ENCODE data around the gene LRRC74B.

The LRRC74B gene

GRCh38 chr22:21013657-21014201 is 32.0 kb upstream of the LRRC74B start:
- Mint-ChIP-seq H3K4me3 (peak overlapping the region; percentile 90), H3K4me1 (peaks cover 74% of the 10 kb centered on the region), H3K27me3 (ENCODE audit: low read depth, poor library complexity) (peaks cover 14% of the 10 kb centered on the region), H3K36me3 (ENCODE audit: low read depth) (peaks cover 8% of the 10 kb centered on the region), H3K9me3 (no peaks in the 10 kb centered on the region), H3K27ac (peak overlapping the region; percentile 100)
- TF ChIP-seq CTCF (IDR thresholded peaks at IDR 0.05): no peak
- DNase-seq: no peak

GRCh38 chr22:21014202-21014725 is 31.5 kb upstream of the LRRC74B start:
- DNase-seq: peak; percentile 98

GRCh38 chr22:21014726-21015465 is 30.9 kb upstream of the LRRC74B start, which contains the start of gene P2RX6:
Gene P2RX6, plus strand, starts transcription at chr22:21015165. Its CDS starts 10 bp downstream, at chr22:21015175.
- Mint-ChIP-seq H3K27ac (peak within 1 kb of the TSS; percentile 100), H3K4me3 (peak within 1 kb of the TSS; percentile 90), H3K9me3 (no peaks in the 10 kb centered on the region), H3K27me3 (ENCODE audit: low read depth, poor library complexity) (peaks cover 14% of the 10 kb centered on the region), H3K4me1 (peaks cover 70% of the 10 kb centered on the region), H3K36me3 (ENCODE audit: low read depth) (no peaks in the 10 kb centered on the region)
- TF ChIP-seq CTCF (IDR thresholded peaks at IDR 0.05): no peak
- DNase-seq: peak; percentile 62

More at GRCh38 chr22:21014202-21014725, 31.5 kb upstream of the LRRC74B start:
- H3K4me3 Mint-ChIP-seq: peak overlapping the region; percentile 90
- H3K4me1 Mint-ChIP-seq: peaks cover 73% of the 10 kb centered on the region
- peaks cover 14% of the 10 kb centered on the region for H3K27me3 Mint-ChIP-seq (ENCODE audit: low read depth, poor library complexity)
- H3K36me3 Mint-ChIP-seq (ENCODE audit: low read depth): peaks cover 5% of the 10 kb centered on the region
- no peak for TF ChIP-seq CTCF (IDR thresholded peaks at IDR 0.05)
- H3K9me3 Mint-ChIP-seq: no peaks in the 10 kb centered on the region
- peak overlapping the region; percentile 100 for H3K27ac Mint-ChIP-seq

- DNase-seq: no peak
- Mint-ChIP-seq H3K4me1 (peaks cover 75% of the 10 kb centered on the region), H3K27ac (peak overlapping the region; percentile 100)
Measured at GRCh38 chr22:21015466-21016006, 30.2 kb upstream of the LRRC74B start.

More at GRCh38 chr22:21015466-21016006, 30.2 kb upstream of the LRRC74B start:
- peak overlapping the region; percentile 90 for H3K4me3 Mint-ChIP-seq
- H3K9me3 Mint-ChIP-seq: peaks cover 4% of the 10 kb centered on the region
- TF ChIP-seq CTCF (IDR thresholded peaks at IDR 0.05): no peak
- no peaks in the 10 kb centered on the region for H3K36me3 Mint-ChIP-seq (ENCODE audit: low read depth)
- peaks cover 11% of the 10 kb centered on the region for H3K27me3 Mint-ChIP-seq (ENCODE audit: low read depth, poor library complexity)

All from nephron progenitor cell (in vitro differentiated cells).